ENCODE measurements around the gene VAMP7. TPM values are rescaled to one million over a fixed set of nuclear protein-coding genes. Genes with fewer than 3 reads are reported as not detected.

Gene VAMP7
- total and polyA plus RNA-seq, 9 of the 15 experiments (the other 6 are each of a cell fraction or from before 2014, with no cell fraction given), result 38.4 to 100 (median 67.7) TPM

GRCh38 chrX:155865193-155865592 lies 16.0 kb upstream of the VAMP7 start (continued):
- TF ChIP-seq ZMIZ1 (IDR thresholded peaks at IDR 0.05; ENCODE audit: low read depth in 2 of 2, low read length in 2 of 2) (no peak), TBP (optimal IDR thresholded peaks at IDR 0.05; ENCODE audit: low read depth, low read length) (no peak), CHCHD3 (CRISPR knock-in tag; IDR thresholded peaks at IDR 0.05) (no peak)

GRCh38 chrX:155867821-155868220 lies 13.3 kb upstream of the VAMP7 start:
- TF ChIP-seq TEAD1 (CRISPR knock-in tag; IDR thresholded peaks at IDR 0.05) (no peak), SMARCB1 (IDR thresholded peaks at IDR 0.05; ENCODE audit: insufficient read length, low read depth) (no peak), ZNF280A (IDR thresholded peaks at IDR 0.05; ENCODE audit: low read depth, partially characterized antibody) (peak; percentile 91), NR2C2 (CRISPR knock-in tag; IDR thresholded peaks at IDR 0.05) (no peak), NR2C2 (tag; IDR thresholded peaks at IDR 0.05) (no peak), TRIM28 (IDR thresholded peaks at IDR 0.05) (peak; percentile 73; the same call in 1 of the 2 replicates), HDAC8 (tag; IDR thresholded peaks at IDR 0.05) (no peak), ZNF583 (CRISPR knock-in tag; IDR thresholded peaks at IDR 0.05) (no peak), CBX3 (IDR thresholded peaks at IDR 0.05; ENCODE audit: borderline replicate concordance in 1 of 2, low read length in 2 of 2) (peak in 1 of 2 experiments; percentile 61; a peak in 1 of 3 replicates), CBX5 (IDR thresholded peaks at IDR 0.05; ENCODE audit: borderline replicate concordance, low read depth) (0 out of 2 replicates have a peak, but pooled peaks have one; percentile 22)
- no peak for FAIRE-seq
- Histone ChIP-seq H3K27me3 (ENCODE audit: control insufficient read depth in 2 of 2, insufficient read depth in 2 of 2, low read length in 2 of 2) (no peaks in the 10 kb centered on the region), H3K9me3 (replicated peaks; ENCODE audit: control insufficient read depth, insufficient read depth, low read depth, low read length) (peaks cover 4% of the 10 kb centered on the region), H3K9me1 (ENCODE audit: control insufficient read depth, insufficient read depth, low read length) (no peaks in the 10 kb centered on the region), H3K9ac (ENCODE audit: insufficient read depth in 1 of 2, low read depth in 2 of 2, low read length in 2 of 2) (no peak overlapping the region), H3K36me3 (ENCODE audit: control insufficient read depth, insufficient read depth, low read length) (no peaks in the 10 kb centered on the region), H3K4me3 (no peak overlapping the region), H3K4me1 (replicated peaks in 1 of 2; ENCODE audit: control insufficient read depth in 2 of 2, insufficient read depth in 2 of 2, low read length in 2 of 2) (peaks cover 0 to 3% of the 10 kb centered on the region in 2 experiments; a peak in 1 of 5 replicates), H2AFZ (ENCODE audit: low read depth, low read length) (no peak overlapping the region), H3K4me2 (ENCODE audit: insufficient read depth, low read length) (no peak overlapping the region), H3K27ac (ENCODE audit: extremely low read depth, low read depth, low read length) (no peak overlapping the region), H4K20me1 (replicated peaks; ENCODE audit: control insufficient read depth, insufficient read depth, low read length) (no peaks in the 10 kb centered on the region), H3K79me2 (ENCODE audit: control insufficient read depth, insufficient read depth, low read length) (no peaks in the 10 kb centered on the region)
- intact Hi-C loops (cut with micrococcal nuclease), result no loop called here
- POLR2A ChIA-PET, result no interaction called here
- CTCF ChIA-PET (ENCODE audit: low intra/inter-chr PET ratio), result no interaction called here
- BruUV-seq (replicated peaks), result no TSS peak
- no peak for DNase-seq (ENCODE audit: extremely low read depth in 1 of 4, low spot score in 3 of 4)
- no peak for ATAC-seq
- 28% methylated on average over 4 of the region's 4 CpGs for WGBS (ENCODE audit: insufficient coverage, low coverage, missing lambda C conversion rate)
- in situ Hi-C loops (cut with MboI), result no loop called here
